ENCODE results near the gene ELOVL7.
"Not testable (repeated sequence)": the region's sequence is repeated elsewhere in the genome, so short reads cannot be mapped to it uniquely, and the experiment has no call there.

ELOVL7 gene

GRCh38 chr5:60829490-60830266, 14.4 kb downstream of the ELOVL7 start:
- H3K36me3 ChIP-seq (ENCODE audit: control insufficient read depth, low read depth, low read length), result no peaks in the 10 kb centered on the region
- H3K4me1 ChIP-seq (ENCODE audit: control insufficient read depth, low read depth, low read length), result peaks cover 3% of the 10 kb centered on the region
- H3K27ac ChIP-seq (ENCODE audit: low read length), result no peak overlapping the region
- no peaks in the 10 kb centered on the region for H3K27me3 ChIP-seq (ENCODE audit: control insufficient read depth, insufficient read depth, low read length)
- H3K9ac ChIP-seq (ENCODE audit: low read length), result no peak overlapping the region
- H3K9me3 ChIP-seq (ENCODE audit: control insufficient read depth, low read depth, low read length), result no peaks in the 10 kb centered on the region
- H3K4me3 ChIP-seq (ENCODE audit: low read length), result no peak overlapping the region

GRCh38 chr5:60827201-60827600, 16.9 kb downstream of the ELOVL7 start:
- H3K4me3 ChIP-seq (ENCODE audit: low read length), result no peak overlapping the region
- H3K9me3 ChIP-seq (ENCODE audit: control insufficient read depth, low read depth, low read length), result no peaks in the 10 kb centered on the region
- no peak overlapping the region for H3K27ac ChIP-seq (ENCODE audit: low read length)
- H3K4me1 ChIP-seq (ENCODE audit: control insufficient read depth, low read depth, low read length), result peaks cover 3% of the 10 kb centered on the region
- H3K36me3 ChIP-seq (ENCODE audit: control insufficient read depth, low read depth, low read length), result no peaks in the 10 kb centered on the region
- no peaks in the 10 kb centered on the region for H3K27me3 ChIP-seq (ENCODE audit: control insufficient read depth, insufficient read depth, low read length)
- H3K9ac ChIP-seq (ENCODE audit: low read length), result no peak overlapping the region

GRCh38 chr5:60826653-60827052, 17.4 kb downstream of the ELOVL7 start:
- H3K27me3 ChIP-seq (ENCODE audit: control insufficient read depth, insufficient read depth, low read length), result no peaks in the 10 kb centered on the region
- no peak overlapping the region for H3K9ac ChIP-seq (ENCODE audit: low read length)
- no peaks in the 10 kb centered on the region for H3K9me3 ChIP-seq (ENCODE audit: control insufficient read depth, low read depth, low read length)
- H3K27ac ChIP-seq (ENCODE audit: low read length), result no peak overlapping the region
- H3K4me3 ChIP-seq (ENCODE audit: low read length), result no peak overlapping the region
- peaks cover 3% of the 10 kb centered on the region for H3K4me1 ChIP-seq (ENCODE audit: control insufficient read depth, low read depth, low read length)
- no peaks in the 10 kb centered on the region for H3K36me3 ChIP-seq (ENCODE audit: control insufficient read depth, low read depth, low read length)

GRCh38 chr5:60823574-60823973, 20.5 kb downstream of the ELOVL7 start:
- no peaks in the 10 kb centered on the region for H3K9me3 ChIP-seq (ENCODE audit: control insufficient read depth, low read depth, low read length)
- no peak overlapping the region for H3K4me3 ChIP-seq (ENCODE audit: low read length)
- no peak overlapping the region for H3K9ac ChIP-seq (ENCODE audit: low read length)
- no peaks in the 10 kb centered on the region for H3K36me3 ChIP-seq (ENCODE audit: control insufficient read depth, low read depth, low read length)
- H3K4me1 ChIP-seq (ENCODE audit: control insufficient read depth, low read depth, low read length), result peaks cover 3% of the 10 kb centered on the region
- H3K27me3 ChIP-seq (ENCODE audit: control insufficient read depth, insufficient read depth, low read length), result no peaks in the 10 kb centered on the region
- H3K27ac ChIP-seq (ENCODE audit: low read length), result no peak overlapping the region

DNA sequence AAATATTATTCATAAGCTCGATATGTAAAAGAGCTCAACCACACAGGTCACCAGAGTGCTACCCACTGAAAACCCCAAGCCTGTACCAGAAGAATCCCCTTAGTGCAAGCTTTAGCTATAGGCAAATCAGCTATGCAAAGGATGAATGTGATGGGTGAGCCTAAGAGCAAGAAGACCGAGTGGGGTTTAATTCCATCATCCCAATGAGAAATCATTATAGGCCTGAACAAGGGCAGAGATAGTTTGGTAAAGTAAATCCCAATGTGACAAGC, 21.8 kb downstream of the ELOVL7 start:
- Histone ChIP-seq H3K27me3 (ENCODE audit: control insufficient read depth, insufficient read depth, low read length) (no peaks in the 10 kb centered on the region), H3K9me3 (ENCODE audit: control insufficient read depth, low read depth, low read length) (no peaks in the 10 kb centered on the region), H3K4me1 (ENCODE audit: control insufficient read depth, low read depth, low read length) (peaks cover 3% of the 10 kb centered on the region), H3K27ac (ENCODE audit: low read length) (no peak overlapping the region), H3K9ac (ENCODE audit: low read length) (no peak overlapping the region), H3K4me3 (ENCODE audit: low read length) (no peak overlapping the region), H3K36me3 (ENCODE audit: control insufficient read depth, low read depth, low read length) (no peaks in the 10 kb centered on the region)

- Histone ChIP-seq H3K36me3 (ENCODE audit: control insufficient read depth, low read depth, low read length) (no peaks in the 10 kb centered on the region), H3K9ac (ENCODE audit: low read length) (no peak overlapping the region), H3K4me1 (ENCODE audit: control insufficient read depth, low read depth, low read length) (peaks cover 2% of the 10 kb centered on the region), H3K27ac (ENCODE audit: low read length) (no peak overlapping the region), H3K9me3 (ENCODE audit: control insufficient read depth, low read depth, low read length) (no peaks in the 10 kb centered on the region), H3K27me3 (ENCODE audit: control insufficient read depth, insufficient read depth, low read length) (no peaks in the 10 kb centered on the region), H3K4me3 (ENCODE audit: low read length) (no peak overlapping the region)
Measured at GRCh38 chr5:60821488-60822284, 22.4 kb downstream of the ELOVL7 start.

GRCh38 chr5:60820593-60821487, 23.2 kb downstream of the ELOVL7 start:
- Histone ChIP-seq H3K27me3 (ENCODE audit: control insufficient read depth, insufficient read depth, low read length) (no peaks in the 10 kb centered on the region), H3K36me3 (ENCODE audit: control insufficient read depth, low read depth, low read length) (no peaks in the 10 kb centered on the region), H3K27ac (ENCODE audit: low read length) (no peak overlapping the region), H3K9me3 (ENCODE audit: control insufficient read depth, low read depth, low read length) (no peaks in the 10 kb centered on the region), H3K4me3 (ENCODE audit: low read length) (no peak overlapping the region), H3K4me1 (ENCODE audit: control insufficient read depth, low read depth, low read length) (no peaks in the 10 kb centered on the region), H3K9ac (ENCODE audit: low read length) (no peak overlapping the region)

- H3K27me3 ChIP-seq (ENCODE audit: control insufficient read depth, insufficient read depth, low read length); H3K9me3 ChIP-seq (ENCODE audit: control insufficient read depth, low read depth, low read length); H3K36me3 ChIP-seq (ENCODE audit: control insufficient read depth, low read depth, low read length); H3K9ac ChIP-seq (ENCODE audit: low read length); H3K4me3 ChIP-seq (ENCODE audit: low read length); H3K4me1 ChIP-seq (ENCODE audit: control insufficient read depth, low read depth, low read length); H3K27ac ChIP-seq (ENCODE audit: low read length): not testable (repeated sequence)
Measured at GRCh38 chr5:60816138-60816537, 27.9 kb downstream of the ELOVL7 start.

DNA sequence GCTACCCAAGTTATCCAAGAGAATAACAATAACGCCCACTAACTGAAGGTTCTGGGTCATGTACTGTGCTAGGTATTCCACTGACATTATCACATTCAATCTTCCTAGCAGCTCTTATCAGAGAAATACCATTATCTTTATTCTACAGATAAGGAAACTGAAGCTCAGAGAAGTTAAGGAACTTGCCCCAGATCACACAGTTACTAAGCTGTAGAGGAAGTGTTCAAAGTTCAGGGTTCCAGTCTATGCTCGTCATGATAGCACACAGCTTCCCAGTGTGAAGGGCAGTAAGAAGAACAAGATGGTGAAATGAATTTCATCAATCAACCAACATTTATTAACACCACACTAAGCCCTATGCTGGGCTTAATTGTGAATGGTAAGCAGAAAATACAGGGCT, 29.6 kb downstream of the ELOVL7 start:
- Histone ChIP-seq H3K4me3 (ENCODE audit: low read length) (no peak overlapping the region), H3K36me3 (ENCODE audit: control insufficient read depth, low read depth, low read length) (no peaks in the 10 kb centered on the region), H3K9ac (ENCODE audit: low read length) (no peak overlapping the region), H3K9me3 (ENCODE audit: control insufficient read depth, low read depth, low read length) (no peaks in the 10 kb centered on the region), H3K27me3 (ENCODE audit: control insufficient read depth, insufficient read depth, low read length) (no peaks in the 10 kb centered on the region), H3K4me1 (ENCODE audit: control insufficient read depth, low read depth, low read length) (no peaks in the 10 kb centered on the region), H3K27ac (ENCODE audit: low read length) (no peak overlapping the region)

DNA sequence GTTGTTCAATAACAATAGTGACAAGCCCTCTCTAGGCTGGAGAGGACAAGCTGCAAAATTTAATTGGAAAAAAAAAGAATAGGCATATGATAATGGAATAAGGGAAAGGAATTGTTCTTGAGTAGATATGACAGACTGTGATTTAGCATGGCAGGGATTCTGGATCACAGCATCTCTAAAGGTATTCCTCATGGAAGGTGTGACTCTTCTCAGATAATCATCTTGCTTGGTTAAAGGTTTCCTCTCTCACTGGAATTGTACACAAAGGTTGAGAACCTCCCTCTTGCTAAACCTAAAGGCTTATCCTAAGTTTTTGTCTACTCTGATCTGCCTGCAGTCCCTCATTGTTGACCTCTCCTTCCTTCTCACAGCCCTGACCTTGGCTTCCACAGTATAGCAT, 31.6 kb downstream of the ELOVL7 start:
- peaks cover under 1% of the 10 kb centered on the region for H3K4me1 ChIP-seq (ENCODE audit: control insufficient read depth, low read depth, low read length)
- peaks cover 3% of the 10 kb centered on the region for H3K9me3 ChIP-seq (ENCODE audit: control insufficient read depth, low read depth, low read length)
- H3K36me3 ChIP-seq (ENCODE audit: control insufficient read depth, low read depth, low read length), result no peaks in the 10 kb centered on the region
- H3K27ac ChIP-seq (ENCODE audit: low read length), result no peak overlapping the region
- no peaks in the 10 kb centered on the region for H3K27me3 ChIP-seq (ENCODE audit: control insufficient read depth, insufficient read depth, low read length)
- H3K4me3 ChIP-seq (ENCODE audit: low read length), result no peak overlapping the region
- H3K9ac ChIP-seq (ENCODE audit: low read length), result no peak overlapping the region

DNA sequence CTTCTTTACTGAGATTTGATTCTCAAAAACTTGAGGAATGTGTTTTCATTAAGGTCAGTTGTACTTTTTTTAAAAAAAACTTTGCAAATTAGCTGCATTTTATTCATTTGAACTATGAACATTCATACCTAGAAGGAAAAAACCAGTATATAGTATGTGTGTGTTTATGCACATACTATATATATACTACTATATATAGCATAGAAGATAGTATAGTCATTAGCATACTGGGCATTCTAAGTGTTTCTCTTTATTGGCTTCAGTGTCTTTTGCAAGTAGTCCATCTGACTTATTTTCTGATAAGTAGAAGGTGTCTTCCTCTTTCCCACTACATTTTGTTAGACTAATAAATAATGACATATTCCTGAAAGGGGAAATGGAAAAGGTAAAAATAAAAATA, 33.0 kb downstream of the ELOVL7 start:
- H3K27ac ChIP-seq (ENCODE audit: low read length), result no peak overlapping the region
- H3K4me3 ChIP-seq (ENCODE audit: low read length), result no peak overlapping the region
- H3K9me3 ChIP-seq (ENCODE audit: control insufficient read depth, low read depth, low read length), result peaks cover 3% of the 10 kb centered on the region
- peaks cover 14% of the 10 kb centered on the region for H3K4me1 ChIP-seq (ENCODE audit: control insufficient read depth, low read depth, low read length)
- no peaks in the 10 kb centered on the region for H3K36me3 ChIP-seq (ENCODE audit: control insufficient read depth, low read depth, low read length)
- H3K9ac ChIP-seq (ENCODE audit: low read length), result no peak overlapping the region
- H3K27me3 ChIP-seq (ENCODE audit: control insufficient read depth, insufficient read depth, low read length), result no peaks in the 10 kb centered on the region
